KOPT-K1 (cell line): ENCODE results near the gene CTIF.

Experiments
- H3K27ac ChIP-seq: fragments of 200-600 bp; sonication (generic); 2 replicates; pipeline ENCODE4 v1.5.1; 2016; ENCODE audit warnings: antibody characterized with exemption, mild to moderate bottlenecking, low read depth, low read length; ENCODE audit not compliant: poor library complexity, severe bottlenecking
- H3K36me3 ChIP-seq: fragments of 200-600 bp; sonication (generic); 2 replicates; pipeline ENCODE4 v1.5.1; 2017; ENCODE audit warnings: antibody characterized with exemption, mild to moderate bottlenecking, low read length, moderate library complexity; ENCODE audit not compliant: insufficient read depth
- H3K9me3 ChIP-seq: fragments of 200-600 bp; sonication (generic); 2 replicates; pipeline ENCODE4 v1.5.1; 2017; ENCODE audit warnings: antibody characterized with exemption, low read length, mild to moderate bottlenecking; ENCODE audit not compliant: insufficient read depth, poor library complexity, severe bottlenecking

The CTIF gene

GRCh38 chr18:48775372-48776155 is 236.7 kb downstream of the CTIF start:
- Histone ChIP-seq H3K27ac (no peak overlapping the region), H3K9me3 (no peaks in the 10 kb centered on the region), H3K36me3 (no peaks in the 10 kb centered on the region)

GRCh38 chr18:48776156-48776555 is 237.3 kb downstream of the CTIF start:
- Histone ChIP-seq H3K9me3 (no peaks in the 10 kb centered on the region), H3K27ac (no peak overlapping the region), H3K36me3 (no peaks in the 10 kb centered on the region)

- no peak overlapping the region for H3K27ac ChIP-seq
- no peaks in the 10 kb centered on the region for H3K36me3 ChIP-seq
- no peaks in the 10 kb centered on the region for H3K9me3 ChIP-seq
These were observed 237.8 kb downstream of the CTIF start for GRCh38 chr18:48776641-48777025.

GRCh38 chr18:48777026-48777743 is 238.4 kb downstream of the CTIF start:
- Histone ChIP-seq H3K9me3 (no peaks in the 10 kb centered on the region), H3K36me3 (no peaks in the 10 kb centered on the region), H3K27ac (no peak overlapping the region)

- Histone ChIP-seq H3K27ac (no peak overlapping the region), H3K36me3 (no peaks in the 10 kb centered on the region), H3K9me3 (no peaks in the 10 kb centered on the region)
These were observed 238.9 kb downstream of the CTIF start for GRCh38 chr18:48777744-48778116.

- no peaks in the 10 kb centered on the region for H3K36me3 ChIP-seq
- H3K9me3 ChIP-seq = no peaks in the 10 kb centered on the region
- H3K27ac ChIP-seq = no peak overlapping the region
These were observed 239.6 kb downstream of the CTIF start for GRCh38 chr18:48778344-48779011.

GRCh38 chr18:48779462-48779861 is 240.6 kb downstream of the CTIF start:
- no peaks in the 10 kb centered on the region for H3K9me3 ChIP-seq
- no peaks in the 10 kb centered on the region for H3K36me3 ChIP-seq
- H3K27ac ChIP-seq = no peak overlapping the region

GRCh38 chr18:48780201-48780912 is 241.5 kb downstream of the CTIF start:
- Histone ChIP-seq H3K36me3 (no peaks in the 10 kb centered on the region), H3K27ac (no peak overlapping the region), H3K9me3 (no peaks in the 10 kb centered on the region)

- no peaks in the 10 kb centered on the region for H3K9me3 ChIP-seq
- no peak overlapping the region for H3K27ac ChIP-seq
- H3K36me3 ChIP-seq = no peaks in the 10 kb centered on the region
These were observed 242.0 kb downstream of the CTIF start for GRCh38 chr18:48780913-48781162.

- Histone ChIP-seq H3K36me3 (no peaks in the 10 kb centered on the region), H3K27ac (no peak overlapping the region), H3K9me3 (no peaks in the 10 kb centered on the region)
These were observed 242.5 kb downstream of the CTIF start for GRCh38 chr18:48781163-48781987.

- Histone ChIP-seq H3K27ac (no peak overlapping the region), H3K36me3 (no peaks in the 10 kb centered on the region), H3K9me3 (no peaks in the 10 kb centered on the region)
These were observed 243.1 kb downstream of the CTIF start for GRCh38 chr18:48781988-48782363.

GRCh38 chr18:48782381-48782861 is 243.6 kb downstream of the CTIF start:
- H3K27ac ChIP-seq = no peak overlapping the region
- H3K36me3 ChIP-seq = no peaks in the 10 kb centered on the region
- H3K9me3 ChIP-seq = no peaks in the 10 kb centered on the region

GRCh38 chr18:48783616-48784520 is 245.0 kb downstream of the CTIF start:
- H3K36me3 ChIP-seq = no peaks in the 10 kb centered on the region
- H3K27ac ChIP-seq = no peak overlapping the region
- H3K9me3 ChIP-seq = no peaks in the 10 kb centered on the region

- Histone ChIP-seq H3K27ac (no peak overlapping the region), H3K36me3 (no peaks in the 10 kb centered on the region), H3K9me3 (no peaks in the 10 kb centered on the region)
These were observed 245.8 kb downstream of the CTIF start for GRCh38 chr18:48784656-48785055.
